H1 (cell line): ENCODE measurements around the gene GNAT2.

ENCODE experiments used
- FOSL1 ChIP-seq: IDR thresholded peaks from 2 replicates; pipeline ENCODE4 v1.6.1; 2011; ENCODE audit warnings: mild to moderate bottlenecking, low read depth, low read length, moderate library complexity; ENCODE audit not compliant: insufficient read depth
- GABPA ChIP-seq: IDR thresholded peaks from 2 replicates; pipeline ENCODE4 v1.6.1; 2011; ENCODE audit warnings: mild to moderate bottlenecking, low read length, moderate library complexity, borderline replicate concordance; ENCODE audit not compliant: insufficient read depth
- NANOG ChIP-seq: IDR thresholded peaks from 2 replicates; pipeline ENCODE4 v1.6.1; 2011; ENCODE audit warnings: low read length, low read depth, mild to moderate bottlenecking, inconsistent platforms; ENCODE audit not compliant: insufficient read depth, poor library complexity, severe bottlenecking
- RAD21 ChIP-seq, 2 experiments: IDR thresholded peaks in 1 of 2; conservative IDR thresholded peaks in 1 of 2; 2 replicates each; pipeline ENCODE4 v1.6.1; 2011; ENCODE audit warnings: low read depth in 2 of 2, low read length in 2 of 2, improper control_type of control experiment in 1 of 2, inconsistent platforms in 1 of 2, mild to moderate bottlenecking in 1 of 2, moderate library complexity in 1 of 2
- SIN3A ChIP-seq, 2 experiments: IDR thresholded peaks in 1 of 2; conservative IDR thresholded peaks in 1 of 2; 2 replicates each; pipeline ENCODE4 v1.6.1; 2011 to 2012; ENCODE audit warnings: low read length in 2 of 2, improper control_type of control experiment in 1 of 2, low read depth in 1 of 2, mild to moderate bottlenecking in 1 of 2
- TAF7 ChIP-seq: optimal IDR thresholded peaks from 2 replicates; pipeline ENCODE3; 2011; ENCODE audit warnings: low read depth, mild to moderate bottlenecking, inconsistent platforms, low read length, moderate library complexity, borderline replicate concordance
- TF ChIP-seq, protein P1 (sequence below), 3 experiments: IDR thresholded peaks; 1 replicate in 2 of 3; 2 replicates in 1 of 3; pipeline versions ENCODE4 v1.5.1 to v1.6.1; 2011; ENCODE audit warnings: low read length in 3 of 3, mild to moderate bottlenecking in 3 of 3, inconsistent platforms in 2 of 3, low read depth in 1 of 3, moderate library complexity in 1 of 3; ENCODE audit not compliant: insufficient read depth in 1 of 3; ENCODE audit errors: control extremely low read depth in 1 of 3

DNA sequence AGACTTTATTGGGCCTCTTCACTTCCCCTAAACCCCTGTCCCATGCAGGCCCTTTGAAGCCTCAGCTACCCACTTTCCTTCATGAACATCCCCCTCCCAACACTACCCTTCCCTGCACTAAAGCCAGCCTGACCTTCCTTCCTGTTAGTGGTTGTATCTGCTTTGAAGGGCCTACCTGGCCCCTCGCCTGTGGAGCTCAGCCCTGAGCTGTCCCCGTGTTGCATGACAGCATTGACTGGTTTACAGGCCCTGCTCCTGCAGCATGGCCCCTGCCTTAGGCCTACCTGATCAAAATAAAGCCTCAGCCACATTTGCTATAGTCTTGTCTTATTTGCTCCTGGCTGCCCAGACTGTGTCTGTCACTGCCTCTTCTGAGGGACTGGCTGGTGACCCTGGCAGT lies 42.0 kb upstream of the GNAT2 start:
- TF ChIP-seq RAD21 (IDR thresholded peaks at IDR 0.05 in 1 of 2, conservative IDR thresholded peaks at IDR 0.05 in 1 of 2; ENCODE audit: low read depth in 2 of 2, low read length in 2 of 2) (no peak), NANOG (no peak), FOSL1 (no peak), SIN3A (conservative IDR thresholded peaks at IDR 0.05 in 1 of 2, IDR thresholded peaks at IDR 0.05 in 1 of 2; ENCODE audit: low read depth in 1 of 2, low read length in 2 of 2) (no peak), TAF7 (no peak), GABPA (no peak)
- TF ChIP-seq, protein P1, sequence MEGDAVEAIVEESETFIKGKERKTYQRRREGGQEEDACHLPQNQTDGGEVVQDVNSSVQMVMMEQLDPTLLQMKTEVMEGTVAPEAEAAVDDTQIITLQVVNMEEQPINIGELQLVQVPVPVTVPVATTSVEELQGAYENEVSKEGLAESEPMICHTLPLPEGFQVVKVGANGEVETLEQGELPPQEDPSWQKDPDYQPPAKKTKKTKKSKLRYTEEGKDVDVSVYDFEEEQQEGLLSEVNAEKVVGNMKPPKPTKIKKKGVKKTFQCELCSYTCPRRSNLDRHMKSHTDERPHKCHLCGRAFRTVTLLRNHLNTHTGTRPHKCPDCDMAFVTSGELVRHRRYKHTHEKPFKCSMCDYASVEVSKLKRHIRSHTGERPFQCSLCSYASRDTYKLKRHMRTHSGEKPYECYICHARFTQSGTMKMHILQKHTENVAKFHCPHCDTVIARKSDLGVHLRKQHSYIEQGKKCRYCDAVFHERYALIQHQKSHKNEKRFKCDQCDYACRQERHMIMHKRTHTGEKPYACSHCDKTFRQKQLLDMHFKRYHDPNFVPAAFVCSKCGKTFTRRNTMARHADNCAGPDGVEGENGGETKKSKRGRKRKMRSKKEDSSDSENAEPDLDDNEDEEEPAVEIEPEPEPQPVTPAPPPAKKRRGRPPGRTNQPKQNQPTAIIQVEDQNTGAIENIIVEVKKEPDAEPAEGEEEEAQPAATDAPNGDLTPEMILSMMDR (IDR thresholded peaks at IDR 0.05; ENCODE audit: control extremely low read depth in 1 of 3, insufficient read depth in 1 of 3, low read depth in 1 of 3, low read length in 3 of 3): no peak
